ENCODE measurements around the gene MISP. TPM values are rescaled to one million over a fixed set of nuclear protein-coding genes. Genes with fewer than 3 reads are reported as not detected.

MISP gene
- total RNA-seq, 1 donor from 2014 or later = not detected

DNA sequence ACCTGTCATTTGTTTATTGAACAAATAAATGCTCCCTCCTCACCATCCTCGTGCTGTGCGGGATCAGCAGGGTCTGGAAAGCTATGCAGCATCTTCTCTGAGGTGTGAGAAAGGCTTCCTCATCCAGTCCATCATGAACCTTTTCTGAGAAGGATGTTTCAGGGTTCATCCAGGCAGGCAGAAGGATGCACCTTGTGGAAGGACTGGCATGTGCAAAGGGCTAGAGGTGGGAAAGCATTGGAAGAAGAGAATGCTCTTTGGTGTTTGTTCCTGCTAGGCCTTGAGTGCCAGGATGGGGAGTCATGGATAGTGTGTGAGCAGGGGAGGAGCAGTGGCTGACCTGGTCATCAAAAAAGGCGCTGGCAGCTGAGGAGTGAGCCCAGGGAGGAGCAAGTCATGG lies 35.6 kb upstream of the MISP start:
- Histone ChIP-seq H3K4me1 (peaks cover 36% of the 10 kb centered on the region), H3K4me3 (no peak overlapping the region), H3K27ac (replicated peaks) (no peak overlapping the region), H3K9me3 (replicated peaks) (peaks cover 9% of the 10 kb centered on the region), H3K27me3 (ENCODE audit: low read depth) (peaks cover 18% of the 10 kb centered on the region), H3K36me3 (peaks cover 12% of the 10 kb centered on the region)
- TF ChIP-seq, protein P1, sequence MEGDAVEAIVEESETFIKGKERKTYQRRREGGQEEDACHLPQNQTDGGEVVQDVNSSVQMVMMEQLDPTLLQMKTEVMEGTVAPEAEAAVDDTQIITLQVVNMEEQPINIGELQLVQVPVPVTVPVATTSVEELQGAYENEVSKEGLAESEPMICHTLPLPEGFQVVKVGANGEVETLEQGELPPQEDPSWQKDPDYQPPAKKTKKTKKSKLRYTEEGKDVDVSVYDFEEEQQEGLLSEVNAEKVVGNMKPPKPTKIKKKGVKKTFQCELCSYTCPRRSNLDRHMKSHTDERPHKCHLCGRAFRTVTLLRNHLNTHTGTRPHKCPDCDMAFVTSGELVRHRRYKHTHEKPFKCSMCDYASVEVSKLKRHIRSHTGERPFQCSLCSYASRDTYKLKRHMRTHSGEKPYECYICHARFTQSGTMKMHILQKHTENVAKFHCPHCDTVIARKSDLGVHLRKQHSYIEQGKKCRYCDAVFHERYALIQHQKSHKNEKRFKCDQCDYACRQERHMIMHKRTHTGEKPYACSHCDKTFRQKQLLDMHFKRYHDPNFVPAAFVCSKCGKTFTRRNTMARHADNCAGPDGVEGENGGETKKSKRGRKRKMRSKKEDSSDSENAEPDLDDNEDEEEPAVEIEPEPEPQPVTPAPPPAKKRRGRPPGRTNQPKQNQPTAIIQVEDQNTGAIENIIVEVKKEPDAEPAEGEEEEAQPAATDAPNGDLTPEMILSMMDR (IDR thresholded peaks at IDR 0.05; ENCODE audit: borderline replicate concordance) = no peak
- DNase-seq = no peak
- intact Hi-C loops (cut with micrococcal nuclease) = no loop called here

DNA sequence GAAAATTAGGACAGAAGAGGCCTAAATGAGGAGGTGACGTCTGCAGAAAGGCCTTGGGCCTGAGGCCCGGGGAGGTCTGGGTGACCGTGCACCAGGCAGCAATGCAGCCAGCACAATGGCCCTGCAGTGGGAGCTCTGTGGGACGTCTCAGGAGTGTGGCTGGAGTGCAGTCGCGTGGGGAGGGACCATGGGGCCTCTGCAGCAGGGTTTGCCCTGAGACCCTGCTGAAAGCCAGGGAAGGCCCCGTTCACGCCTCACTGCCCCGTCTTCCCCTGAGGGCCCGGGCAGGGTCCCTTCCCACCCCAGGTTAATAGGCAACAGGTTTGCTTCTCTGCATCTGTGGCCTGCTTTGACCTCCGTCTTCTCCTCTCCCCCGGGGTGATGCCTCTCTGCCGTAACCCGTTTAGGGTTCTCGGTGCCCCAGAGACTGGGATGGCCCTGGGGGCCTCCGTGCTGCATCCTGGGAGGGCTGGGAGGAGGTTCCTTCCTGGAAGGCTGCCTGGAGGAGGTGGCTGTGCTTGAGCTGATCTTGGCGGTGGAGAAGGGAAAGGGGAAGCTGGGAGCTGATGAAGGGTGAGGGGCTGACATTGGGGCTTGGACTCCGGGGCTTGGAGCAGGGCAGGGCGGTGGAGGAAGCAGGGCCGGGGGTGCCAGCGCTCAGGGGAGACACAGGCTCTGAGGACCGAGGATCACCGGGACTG lies 32.5 kb upstream of the MISP start:
- Histone ChIP-seq H3K27ac (replicated peaks) (peak overlapping the region; percentile 79), H3K9me3 (replicated peaks) (peaks cover 9% of the 10 kb centered on the region), H3K4me3 (peak overlapping the region; percentile 44), H3K27me3 (ENCODE audit: low read depth) (peaks cover 34% of the 10 kb centered on the region), H3K4me1 (peaks cover 53% of the 10 kb centered on the region), H3K36me3 (peaks cover 12% of the 10 kb centered on the region)
- intact Hi-C loops (cut with micrococcal nuclease) = no loop called here
- TF ChIP-seq, protein P1 (IDR thresholded peaks at IDR 0.05; ENCODE audit: borderline replicate concordance) = no peak
- DNase-seq = no peak

DNA sequence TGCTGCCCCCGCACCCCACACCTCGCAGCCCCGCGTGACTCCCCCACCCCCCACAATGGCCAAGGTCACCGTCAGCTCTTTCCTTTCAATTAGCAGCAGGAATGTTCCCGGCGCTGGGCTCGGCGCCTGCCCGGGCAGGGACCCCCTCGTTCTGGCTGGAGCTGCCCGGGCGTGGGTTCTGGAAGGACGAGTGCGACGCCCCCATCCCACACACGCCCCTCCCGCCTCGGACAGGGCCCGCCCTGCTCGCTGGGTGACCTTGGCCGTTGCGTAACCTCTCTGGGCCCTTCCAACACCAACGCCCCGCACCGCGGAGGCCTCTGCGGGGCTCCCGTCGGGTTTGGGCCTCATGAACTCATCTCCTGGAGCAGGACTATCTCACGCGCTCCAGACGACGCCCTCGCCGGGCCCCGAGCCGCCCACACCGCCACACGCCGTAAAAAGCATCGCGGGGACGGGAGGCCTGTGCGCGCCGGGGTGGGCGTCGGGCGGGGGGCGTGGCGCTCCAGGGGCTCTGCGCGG lies 31.9 kb upstream of the MISP start:
- Histone ChIP-seq H3K4me3 (peak overlapping the region; percentile 44), H3K36me3 (peaks cover 12% of the 10 kb centered on the region), H3K4me1 (peaks cover 59% of the 10 kb centered on the region), H3K27ac (replicated peaks) (peak overlapping the region; percentile 79), H3K9me3 (replicated peaks) (peaks cover 9% of the 10 kb centered on the region), H3K27me3 (ENCODE audit: low read depth) (peaks cover 34% of the 10 kb centered on the region)
- DNase-seq = peak; percentile 72
- TF ChIP-seq, protein P1 (IDR thresholded peaks at IDR 0.05; ENCODE audit: borderline replicate concordance) = no peak
- intact Hi-C loops (cut with micrococcal nuclease) = no loop called here

DNA sequence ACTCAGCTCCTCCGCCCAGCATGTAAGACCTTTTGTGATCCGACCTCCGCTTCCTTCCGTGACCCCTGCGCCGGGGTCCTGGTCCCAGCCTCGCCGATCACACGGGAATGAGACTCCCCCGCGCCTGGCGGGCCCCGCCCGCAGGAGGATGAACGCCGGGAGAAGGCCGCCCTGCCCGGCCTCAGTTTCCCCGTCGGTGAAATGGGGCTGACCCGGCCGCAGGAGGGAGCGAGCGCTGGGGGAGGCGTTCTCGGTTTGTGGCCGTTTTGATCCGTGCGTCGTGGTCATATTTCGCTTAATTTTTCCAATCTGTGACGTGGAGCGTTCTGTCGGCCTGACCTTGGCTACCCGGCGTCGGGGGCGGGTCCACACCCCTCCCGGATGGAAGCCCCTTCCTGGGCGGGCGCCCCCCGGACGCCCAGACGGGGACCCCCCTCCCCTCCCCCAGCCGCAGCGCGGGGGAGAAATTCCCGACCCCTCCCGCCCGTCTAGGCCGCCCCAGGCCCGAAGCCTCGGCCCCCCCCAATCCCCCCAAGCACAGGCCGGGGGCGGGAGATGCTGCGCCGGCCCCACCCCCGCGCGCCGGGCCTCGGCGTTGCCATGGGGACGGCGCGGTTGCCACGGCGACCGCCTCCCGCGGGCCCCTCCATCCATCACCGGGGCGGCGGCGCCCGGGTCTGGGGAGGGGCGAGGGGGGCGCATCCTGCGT lies 31.1 kb upstream of the MISP start:
- Histone ChIP-seq H3K27me3 (ENCODE audit: low read depth) (peaks cover 34% of the 10 kb centered on the region), H3K9me3 (replicated peaks) (peaks cover 9% of the 10 kb centered on the region), H3K4me1 (peaks cover 60% of the 10 kb centered on the region), H3K36me3 (peaks cover 14% of the 10 kb centered on the region), H3K27ac (replicated peaks) (peak overlapping the region; percentile 79), H3K4me3 (peak overlapping the region; percentile 44)
- TF ChIP-seq, protein P1 (IDR thresholded peaks at IDR 0.05; ENCODE audit: borderline replicate concordance) = no peak
- intact Hi-C loops (cut with micrococcal nuclease) = no loop called here
- DNase-seq = no peak

DNA sequence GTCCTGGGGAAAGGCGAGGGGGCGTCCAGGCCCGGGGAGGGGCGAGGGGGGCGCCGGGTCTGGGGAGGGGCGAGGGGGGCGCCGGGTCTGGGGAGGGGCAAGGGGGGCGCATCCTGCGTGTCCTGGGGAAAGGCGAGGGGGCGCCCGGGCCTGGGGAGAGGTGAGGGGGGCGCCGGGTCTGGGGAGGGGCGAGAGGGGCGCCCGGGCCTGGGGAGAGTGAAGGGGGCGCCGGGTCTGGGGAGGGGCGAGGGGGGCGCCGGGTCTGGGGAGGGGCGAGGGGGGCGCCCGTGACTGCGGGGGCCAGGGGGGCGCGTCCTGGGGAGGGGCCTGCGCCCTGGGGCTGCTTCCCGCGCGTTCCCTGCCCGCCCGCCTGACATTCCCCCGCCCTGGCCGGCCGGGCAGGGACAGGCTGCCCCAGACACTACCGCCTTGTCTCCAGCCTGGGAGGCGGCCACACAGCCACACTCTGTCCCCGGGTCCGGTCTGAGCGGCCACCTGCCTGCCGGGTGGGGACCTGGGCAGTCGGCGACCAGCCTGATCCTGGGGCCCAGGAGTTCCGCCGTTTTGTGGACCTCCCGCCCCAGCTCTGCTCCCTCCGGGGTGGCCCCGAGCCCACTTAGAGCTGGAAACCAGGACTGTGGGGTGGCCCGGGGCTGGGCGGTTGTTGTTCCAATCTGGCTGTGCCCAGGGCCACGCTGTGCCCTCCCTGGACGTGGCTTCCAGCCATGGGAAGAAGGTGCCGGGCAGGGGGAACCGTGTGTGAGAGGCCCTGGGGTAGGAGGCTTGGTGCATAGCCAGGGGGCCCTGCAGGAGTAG lies 30.4 kb upstream of the MISP start:
- no peak for DNase-seq
- peaks cover 6% of the 10 kb centered on the region for H3K36me3 ChIP-seq
- peak overlapping the region; percentile 44 for H3K4me3 ChIP-seq

More for the DNA sequence above, 30.4 kb upstream of the MISP start:
- peaks cover 60% of the 10 kb centered on the region for H3K4me1 ChIP-seq
- peak overlapping the region; percentile 74 for H3K27ac ChIP-seq (replicated peaks)
- intact Hi-C loops (cut with micrococcal nuclease) = no loop called here
- peaks cover 2% of the 10 kb centered on the region for H3K9me3 ChIP-seq (replicated peaks)
- TF ChIP-seq, protein P1 (IDR thresholded peaks at IDR 0.05; ENCODE audit: borderline replicate concordance) = no peak
- H3K27me3 ChIP-seq (ENCODE audit: low read depth) = peaks cover 34% of the 10 kb centered on the region
